Ovary (tissue), 3 donors: ENCODE measurements around the gene CABLES1.

ENCODE experiments used
- POLR2A ChIP-seq: fragments of 450-650 bp; IDR thresholded peaks from one replicate; pipeline ENCODE4 v1.6.1; 2017; ENCODE audit warnings: antibody characterized with exemption, mild to moderate bottlenecking, moderate library complexity
- TF ChIP-seq, protein P1 (sequence below), 3 donors: fragments of 450-650 bp in 2 of 3; fragments of 200-600 bp in 1 of 3; IDR thresholded peaks; one replicate each; pipeline versions ENCODE4 v1.5.1 to v1.8.0; 2016 to 2022; ENCODE audit warnings: antibody characterized with exemption in 3 of 3, mild to moderate bottlenecking in 1 of 3
- donor health status: DM: no; HTN: no; CAD: no.

GRCh38 chr18:23134780-23135549, at the start of gene CABLES1:
- TF ChIP-seq, protein P1, sequence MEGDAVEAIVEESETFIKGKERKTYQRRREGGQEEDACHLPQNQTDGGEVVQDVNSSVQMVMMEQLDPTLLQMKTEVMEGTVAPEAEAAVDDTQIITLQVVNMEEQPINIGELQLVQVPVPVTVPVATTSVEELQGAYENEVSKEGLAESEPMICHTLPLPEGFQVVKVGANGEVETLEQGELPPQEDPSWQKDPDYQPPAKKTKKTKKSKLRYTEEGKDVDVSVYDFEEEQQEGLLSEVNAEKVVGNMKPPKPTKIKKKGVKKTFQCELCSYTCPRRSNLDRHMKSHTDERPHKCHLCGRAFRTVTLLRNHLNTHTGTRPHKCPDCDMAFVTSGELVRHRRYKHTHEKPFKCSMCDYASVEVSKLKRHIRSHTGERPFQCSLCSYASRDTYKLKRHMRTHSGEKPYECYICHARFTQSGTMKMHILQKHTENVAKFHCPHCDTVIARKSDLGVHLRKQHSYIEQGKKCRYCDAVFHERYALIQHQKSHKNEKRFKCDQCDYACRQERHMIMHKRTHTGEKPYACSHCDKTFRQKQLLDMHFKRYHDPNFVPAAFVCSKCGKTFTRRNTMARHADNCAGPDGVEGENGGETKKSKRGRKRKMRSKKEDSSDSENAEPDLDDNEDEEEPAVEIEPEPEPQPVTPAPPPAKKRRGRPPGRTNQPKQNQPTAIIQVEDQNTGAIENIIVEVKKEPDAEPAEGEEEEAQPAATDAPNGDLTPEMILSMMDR (IDR thresholded peaks at IDR 0.05), result no peak
- TF ChIP-seq POLR2A, result no peak
